ENCODE results near the gene ATP6V0A4. TPM values are rescaled to one million over a fixed set of nuclear protein-coding genes. Genes with fewer than 3 reads are reported as not detected.

Gene ATP6V0A4
- total and polyA plus RNA-seq, 2 experiments from 2014 or later, result 0.43 TPM

GRCh38 chr7:138832966-138833365 lies 35.0 kb upstream of the ATP6V0A4 start:
- Histone ChIP-seq H3K36me3 (ENCODE audit: low read depth) (peaks cover 12% of the 10 kb centered on the region; the same call in 1 of the 2 replicates), H2AFZ (no peak overlapping the region), H3K4me2 (ENCODE audit: unreplicated experiment) (no peak overlapping the region), H3K27me3 (replicated peaks; ENCODE audit: insufficient read depth) (no peaks in the 10 kb centered on the region), H3F3A (ENCODE audit: insufficient read depth) (no peaks in the 10 kb centered on the region), H3K27ac (no peak overlapping the region), H3K9ac (no peak overlapping the region), H4K20me1 (ENCODE audit: insufficient read depth) (no peaks in the 10 kb centered on the region), H3K9me2 (ENCODE audit: insufficient read depth) (no peaks in the 10 kb centered on the region), H3K4me1 (ENCODE audit: insufficient read depth) (no peaks in the 10 kb centered on the region), H3K79me2 (ENCODE audit: insufficient read depth) (no peaks in the 10 kb centered on the region), H3K9me3 (ENCODE audit: low read depth) (no peaks in the 10 kb centered on the region), H3K4me3 (no peak overlapping the region)
- 88 to 89% methylated on average over 10 of the region's 10 CpGs for WGBS, 2 experiments (ENCODE audit: low coverage in 1 of 2, low lambda C conversion rate in 2 of 2, missing lambda C conversion rate in 2 of 2)
- no peak for DNase-seq
- TF ChIP-seq EZH2phosphoT487 (IDR thresholded peaks at IDR 0.05; ENCODE audit: insufficient read depth, low read depth), result no peak
- TF ChIP-seq EZH2 (IDR thresholded peaks at IDR 0.05; ENCODE audit: insufficient read depth, poor library complexity, severe bottlenecking), result no peak
- in situ Hi-C loops (cut with MboI), result no loop called here

DNA sequence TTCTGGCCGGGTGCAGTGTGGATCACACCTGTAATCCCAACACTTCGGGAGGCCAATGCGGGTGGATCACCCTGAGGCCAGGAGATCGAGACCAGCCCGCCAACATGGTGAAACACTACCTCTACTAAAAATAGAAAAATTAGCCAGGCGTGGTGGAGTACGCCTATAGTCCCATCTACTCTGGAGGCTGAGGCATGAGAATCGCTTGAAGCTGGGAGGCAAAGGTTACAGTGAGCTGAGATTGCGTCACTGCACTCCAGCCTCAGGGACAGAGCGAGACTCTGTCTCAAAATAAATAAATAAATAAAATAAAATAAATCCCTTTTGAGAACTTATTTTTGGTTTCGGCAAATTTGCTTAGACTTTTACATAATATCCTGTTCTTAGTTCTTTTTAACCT lies 31.3 kb upstream of the ATP6V0A4 start:
- H3K4me2 ChIP-seq (ENCODE audit: unreplicated experiment), result no peak overlapping the region
- no peaks in the 10 kb centered on the region for H3K79me2 ChIP-seq (ENCODE audit: insufficient read depth)
- H3K9ac ChIP-seq, result no peak overlapping the region
- H3K4me1 ChIP-seq (ENCODE audit: insufficient read depth), result no peaks in the 10 kb centered on the region
- no peaks in the 10 kb centered on the region for H4K20me1 ChIP-seq (ENCODE audit: insufficient read depth)
- H3K9me2 ChIP-seq (ENCODE audit: insufficient read depth), result no peaks in the 10 kb centered on the region
- H3F3A ChIP-seq (ENCODE audit: insufficient read depth), result no peaks in the 10 kb centered on the region
- H3K9me3 ChIP-seq (ENCODE audit: low read depth), result no peaks in the 10 kb centered on the region
- H2AFZ ChIP-seq, result no peak overlapping the region
- no peak for DNase-seq
- H3K4me3 ChIP-seq, result no peak overlapping the region
- in situ Hi-C loops (cut with MboI), result no loop called here
- WGBS, 2 experiments (ENCODE audit: low coverage in 1 of 2, low lambda C conversion rate in 2 of 2, missing lambda C conversion rate in 2 of 2), result 78 to 82% methylated on average over 11 of the region's 11 CpGs
- H3K27ac ChIP-seq, result no peak overlapping the region
- H3K27me3 ChIP-seq (replicated peaks; ENCODE audit: insufficient read depth), result no peaks in the 10 kb centered on the region
- TF ChIP-seq EZH2 (IDR thresholded peaks at IDR 0.05; ENCODE audit: insufficient read depth, poor library complexity, severe bottlenecking), result no peak
- TF ChIP-seq EZH2phosphoT487 (IDR thresholded peaks at IDR 0.05; ENCODE audit: insufficient read depth, low read depth), result no peak
- H3K36me3 ChIP-seq (ENCODE audit: low read depth), result no peaks in the 10 kb centered on the region

DNA sequence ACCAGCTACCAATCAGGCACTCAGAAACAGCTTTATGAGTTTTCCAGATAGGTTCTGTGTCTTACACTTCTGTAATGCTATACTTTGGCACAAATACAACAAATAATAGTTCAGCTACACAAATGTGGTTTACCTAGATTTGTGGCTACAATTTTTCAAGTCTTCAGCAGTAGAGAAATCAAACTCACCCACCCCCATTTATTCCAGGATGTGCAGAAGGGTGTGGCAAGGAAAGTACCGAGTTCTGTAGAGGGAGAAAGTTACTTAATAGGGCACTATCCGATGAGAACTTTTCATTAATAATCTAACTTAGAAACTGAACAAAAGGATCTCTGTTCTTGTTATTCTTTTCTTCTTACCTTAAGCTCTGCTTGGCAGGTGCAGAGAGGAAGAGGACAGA lies 30.3 kb upstream of the ATP6V0A4 start:
- Histone ChIP-seq H3K9me2 (ENCODE audit: insufficient read depth) (no peaks in the 10 kb centered on the region), H3K4me1 (ENCODE audit: insufficient read depth) (no peaks in the 10 kb centered on the region), H2AFZ (no peak overlapping the region), H3F3A (ENCODE audit: insufficient read depth) (no peaks in the 10 kb centered on the region), H3K27ac (no peak overlapping the region), H3K36me3 (ENCODE audit: low read depth) (no peaks in the 10 kb centered on the region), H4K20me1 (ENCODE audit: insufficient read depth) (no peaks in the 10 kb centered on the region), H3K9me3 (ENCODE audit: low read depth) (no peaks in the 10 kb centered on the region), H3K4me2 (ENCODE audit: unreplicated experiment) (no peak overlapping the region), H3K79me2 (ENCODE audit: insufficient read depth) (no peaks in the 10 kb centered on the region), H3K9ac (no peak overlapping the region), H3K27me3 (replicated peaks; ENCODE audit: insufficient read depth) (no peaks in the 10 kb centered on the region), H3K4me3 (no peak overlapping the region)
- TF ChIP-seq EZH2 (IDR thresholded peaks at IDR 0.05; ENCODE audit: insufficient read depth, poor library complexity, severe bottlenecking) (no peak), EZH2phosphoT487 (IDR thresholded peaks at IDR 0.05; ENCODE audit: insufficient read depth, low read depth) (no peak)
- in situ Hi-C loops (cut with MboI), result no loop called here
- no peak for DNase-seq
- WGBS, 2 experiments (ENCODE audit: low coverage in 1 of 2, low lambda C conversion rate in 2 of 2, missing lambda C conversion rate in 2 of 2), result 29 to 33% methylated on average over 2 of the region's 2 CpGs

DNA sequence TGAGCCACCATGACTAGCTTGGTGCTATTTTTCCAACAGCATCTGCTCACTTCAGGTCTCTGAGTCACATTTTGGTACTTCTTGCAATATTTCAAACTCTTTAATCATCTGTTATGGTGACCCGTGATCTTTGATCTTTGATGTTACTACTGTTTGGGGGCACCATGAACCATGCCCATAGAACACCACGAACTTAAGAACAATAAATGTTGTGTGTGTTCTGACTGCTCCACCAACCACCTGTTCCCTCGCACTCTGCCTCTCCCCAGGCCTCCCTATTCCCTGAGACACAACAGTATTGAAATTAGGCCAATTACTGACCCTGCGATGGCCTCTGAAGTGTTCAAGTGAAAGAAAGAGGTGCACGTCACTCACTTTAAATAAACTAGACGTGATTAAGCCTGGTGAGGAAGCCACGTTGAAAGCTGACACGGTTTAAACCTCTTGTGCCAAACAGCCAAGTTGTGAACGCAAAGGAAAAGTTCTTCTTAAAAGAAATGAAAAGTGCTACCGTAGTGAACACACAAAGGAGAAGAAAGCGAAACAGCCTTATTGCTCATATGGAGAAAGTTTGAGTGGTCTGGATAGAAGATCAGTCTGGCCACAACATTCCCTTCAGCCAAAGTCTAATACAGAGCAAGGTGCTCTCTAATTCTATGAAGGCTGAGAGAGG lies 27.2 kb upstream of the ATP6V0A4 start:
- Histone ChIP-seq H3K4me2 (ENCODE audit: unreplicated experiment) (no peak overlapping the region), H3K9ac (no peak overlapping the region), H3K79me2 (ENCODE audit: insufficient read depth) (no peaks in the 10 kb centered on the region), H3K27me3 (replicated peaks; ENCODE audit: insufficient read depth) (no peaks in the 10 kb centered on the region), H3K9me3 (ENCODE audit: low read depth) (no peaks in the 10 kb centered on the region), H2AFZ (no peak overlapping the region), H3K27ac (no peak overlapping the region), H3K4me3 (no peak overlapping the region), H3F3A (ENCODE audit: insufficient read depth) (no peaks in the 10 kb centered on the region), H3K4me1 (ENCODE audit: insufficient read depth) (no peaks in the 10 kb centered on the region), H3K9me2 (ENCODE audit: insufficient read depth) (no peaks in the 10 kb centered on the region), H3K36me3 (ENCODE audit: low read depth) (no peaks in the 10 kb centered on the region), H4K20me1 (ENCODE audit: insufficient read depth) (no peaks in the 10 kb centered on the region)
- DNase-seq, result no peak
- in situ Hi-C loops (cut with MboI), result no loop called here
- TF ChIP-seq EZH2 (IDR thresholded peaks at IDR 0.05; ENCODE audit: insufficient read depth, poor library complexity, severe bottlenecking) (no peak), EZH2phosphoT487 (IDR thresholded peaks at IDR 0.05; ENCODE audit: insufficient read depth, low read depth) (no peak)
- 41 to 49% methylated on average over 11 of the region's 11 CpGs for WGBS, 2 experiments (ENCODE audit: low coverage in 1 of 2, low lambda C conversion rate in 2 of 2, missing lambda C conversion rate in 2 of 2)

Data from GM23248 (cell line).